Right lobe of liver (tissue), 6 donors: ENCODE results near the gene PDZRN3. TPM values are rescaled to one million over a fixed set of nuclear protein-coding genes. Genes with fewer than 3 reads are reported as not detected.

Experiments used
- ATAC-seq, 4 donors: fragments of 200-7000 bp; cut with Tn5 transposase; one replicate each; pipeline ENCODE4 v1.9.1; 2020; ENCODE audit warnings: mild to moderate bottlenecking in 4 of 4, moderate library complexity in 4 of 4
- DNase-seq, 3 donors: peaks; one replicate each; pipeline ENCODE4 v3.0.0-alpha.2; 2020
- H3K27ac ChIP-seq, 3 donors: fragments of 200-600 bp; one replicate each; pipeline ENCODE4 v1.8.0; 2022
- H3K27me3 ChIP-seq, 2 donors: fragments of 200-600 bp; one replicate each; pipeline ENCODE4 v1.8.0; 2022
- H3K36me3 ChIP-seq, 4 donors: fragments of 200-600 bp; sonication (generic) in 1 of 4; one replicate each; pipeline versions ENCODE4 v1.5.1 to v1.8.0; 2017 to 2022; ENCODE audit warnings: control low read depth in 1 of 4
- H3K4me1 ChIP-seq, 4 donors: fragments of 200-600 bp; sonication (generic) in 1 of 4; one replicate each; pipeline versions ENCODE4 v1.5.1 to v1.8.0; 2017 to 2022; ENCODE audit warnings: control low read depth in 1 of 4
- H3K4me3 ChIP-seq, 3 donors: fragments of 200-600 bp; one replicate each; pipeline ENCODE4 v1.8.0; 2022
- H3K9me3 ChIP-seq, 4 donors: fragments of 200-600 bp; sonication (generic) in 1 of 4; one replicate each; pipeline versions ENCODE4 v1.5.1 to v1.8.0; 2017 to 2022; ENCODE audit warnings: control low read depth in 1 of 4
- CTCF ChIP-seq, 4 donors: fragments of 200-600 bp in 3 of 4; fragments of 450-650 bp in 1 of 4; IDR thresholded peaks; one replicate each; pipeline versions ENCODE4 v1.5.1 to v1.8.0; 2016 to 2022; ENCODE audit warnings: antibody characterized with exemption in 4 of 4, mild to moderate bottlenecking in 2 of 4
- POLR2A ChIP-seq: fragments of 450-650 bp; IDR thresholded peaks from one replicate; pipeline ENCODE4 v1.6.1; 2017; ENCODE audit warnings: antibody characterized with exemption, mild to moderate bottlenecking
- WGBS: methylation state at CpG from one replicate; pipeline ENCODE4 v1.1.6; 2018; ENCODE audit warnings: low coverage, low lambda C conversion rate; ENCODE audit not compliant: insufficient coverage; ENCODE audit errors: missing lambda C conversion rate; 5-methylcytosine and 5-hydroxymethylcytosine counted together
- intact Hi-C, 2 donors: fragments of 100-400 bp; cut with DNase I; formaldehyde crosslinking; loops; one replicate each; pipeline versions ENCODE4 v1.11.2 to v1.14.1; 2022
- total RNA-seq, 6 experiments: library from RNA; depleted of rRNA in 2 of 6; stranded (reverse); fragments of >200 nt in 2 of 6; fragmentation: NEBNext Ultra II Directional in 3 of 6; extraction: Animal tissue kit (Norgen Biotek cat#: 25700) in 3 of 6; gene quantifications; one replicate each; pipeline versions ENCODE4 v1.1.0 to v1.2.4, GENCODE V29; 2016 to 2023
- donor health status: DM: no; HTN: yes; CAD: no.
- donor health status: DM: no; HTN: no; CAD: no.
- donor health status: DM: no; HTN: no; CAD: no.
- donor health status: DM: no; HTN: yes; CAD: no.
- donor health status: DM: no; HTN: yes; CAD: no.

PDZRN3 gene
- total RNA-seq, 6 experiments from 2014 or later, result 0.33 to 2.0 (median 1.1) TPM

DNA sequence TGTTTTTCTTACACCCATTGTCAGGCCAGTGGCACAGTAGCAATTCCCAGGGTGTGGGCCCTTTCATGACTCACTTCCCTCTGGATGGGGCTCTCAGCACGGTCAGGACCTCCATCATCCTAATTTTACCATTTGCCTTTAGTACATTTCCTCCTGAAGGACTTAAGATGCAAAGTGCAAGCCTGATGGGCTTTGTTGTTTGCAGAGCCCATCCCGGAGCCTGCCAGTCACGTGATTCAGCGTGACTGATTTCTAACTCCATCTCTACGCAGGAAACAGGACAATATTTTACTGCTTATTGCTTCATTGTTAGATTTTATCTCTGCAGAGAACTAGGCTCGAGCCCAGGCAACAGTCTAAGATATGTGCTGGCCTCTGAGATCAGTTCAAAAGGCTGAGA, 223.7 kb downstream of the PDZRN3 start:
- no peak overlapping the region for H3K4me3 ChIP-seq
- DNase-seq (no peak), ATAC-seq (no peak)
- peaks cover 0 to 9% (median 0%) of the 10 kb centered on the region in 4 donors for H3K4me1 ChIP-seq
- 45% methylated on average over 6 of the region's 6 CpGs for WGBS
- H3K27ac ChIP-seq, result no peak overlapping the region
- intact Hi-C loops, result no loop called here
- H3K27me3 ChIP-seq, result no peaks in the 10 kb centered on the region
- H3K36me3 ChIP-seq, result no peaks in the 10 kb centered on the region
- TF ChIP-seq POLR2A, result no peak
- no peaks in the 10 kb centered on the region for H3K9me3 ChIP-seq

DNA sequence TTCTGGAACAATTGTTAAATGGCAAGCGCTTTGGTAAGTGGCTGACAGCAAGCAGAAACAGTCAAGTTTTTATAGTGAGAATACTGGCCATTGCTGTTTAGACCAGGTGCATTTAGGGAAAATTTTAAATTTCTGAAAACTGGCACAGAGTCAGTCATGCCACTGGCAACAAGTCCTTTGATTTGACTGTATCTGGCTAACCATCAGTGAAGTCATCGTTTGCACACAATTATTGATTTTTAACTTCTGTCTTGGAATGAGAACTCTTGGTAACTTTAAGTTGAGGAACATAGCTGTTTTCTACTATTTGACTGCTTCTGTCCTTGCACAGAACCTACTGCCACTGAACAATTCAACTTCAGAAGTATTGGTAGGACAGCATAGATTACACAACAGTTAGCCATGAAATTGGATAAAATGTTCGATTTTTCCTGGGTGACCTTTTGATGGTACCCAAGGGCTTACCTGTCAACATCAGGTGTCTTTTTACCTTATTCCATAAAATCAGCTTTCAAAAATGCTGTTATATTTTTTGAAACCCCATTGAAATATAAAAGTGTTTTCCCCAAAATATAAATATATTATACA, 225.0 kb downstream of the PDZRN3 start:
- TF ChIP-seq CTCF (IDR thresholded peaks at IDR 0.05), result no peak
- no peak for TF ChIP-seq POLR2A
- 60% methylated on average over 3 of the region's 3 CpGs for WGBS
- ATAC-seq (peak in 3 of 4 donors; percentile 22 to 65 (median 41)), DNase-seq (no peak)
- H3K27ac ChIP-seq, result no peak overlapping the region
- H3K9me3 ChIP-seq, result no peaks in the 10 kb centered on the region
- H3K36me3 ChIP-seq, result no peaks in the 10 kb centered on the region
- intact Hi-C loops, result no loop called here
- H3K27me3 ChIP-seq, result no peaks in the 10 kb centered on the region
- no peak overlapping the region for H3K4me3 ChIP-seq
- peaks cover 0 to 9% (median 0%) of the 10 kb centered on the region in 4 donors for H3K4me1 ChIP-seq

DNA sequence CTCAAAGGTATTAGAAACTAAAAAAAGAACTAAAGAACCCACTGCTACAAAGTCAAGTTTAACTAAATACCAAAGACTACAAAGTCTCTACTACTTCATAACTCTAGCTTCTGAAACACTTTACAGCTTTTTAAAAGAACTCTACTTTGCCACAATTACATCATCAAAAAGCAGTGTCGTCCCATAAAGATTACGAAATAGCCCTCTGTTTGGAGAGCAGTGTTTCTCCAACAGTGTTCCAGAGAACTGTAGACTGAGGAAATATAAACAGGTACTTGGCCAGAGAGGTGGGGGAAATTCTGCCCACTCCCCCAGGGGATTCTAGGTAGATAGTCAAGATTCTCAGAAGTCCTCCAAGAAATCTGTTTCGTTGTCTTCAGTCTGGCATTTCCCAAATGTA, 225.6 kb downstream of the PDZRN3 start:
- intact Hi-C loops, result no loop called here
- Histone ChIP-seq H3K4me1 (peaks cover 0 to 9% (median 0%) of the 10 kb centered on the region in 4 donors), H3K27me3 (no peaks in the 10 kb centered on the region), H3K36me3 (no peaks in the 10 kb centered on the region), H3K9me3 (no peaks in the 10 kb centered on the region), H3K27ac (no peak overlapping the region), H3K4me3 (no peak overlapping the region)
- WGBS, result 36% methylated on average over 3 of the region's 3 CpGs
- TF ChIP-seq POLR2A, result no peak
- no peak for TF ChIP-seq CTCF (IDR thresholded peaks at IDR 0.05)
- ATAC-seq (peak; percentile 32 to 86 (median 52)), DNase-seq (no peak)

- Histone ChIP-seq H3K4me1 (peaks cover 0 to 9% (median 0%) of the 10 kb centered on the region in 4 donors), H3K27me3 (no peaks in the 10 kb centered on the region), H3K9me3 (no peaks in the 10 kb centered on the region), H3K27ac (no peak overlapping the region), H3K36me3 (no peaks in the 10 kb centered on the region), H3K4me3 (no peak overlapping the region)
- DNase-seq (no peak), ATAC-seq (no peak)
- intact Hi-C loops, result no loop called here
- TF ChIP-seq CTCF (IDR thresholded peaks at IDR 0.05) (no peak), POLR2A (no peak)
- WGBS, result 73% methylated on average over 6 of the region's 8 CpGs
Measured at GRCh38 chr3:73398084-73398483, 226.7 kb downstream of the PDZRN3 start.

GRCh38 chr3:73394240-73394639, 230.5 kb downstream of the PDZRN3 start:
- Histone ChIP-seq H3K27ac (no peak overlapping the region), H3K27me3 (no peaks in the 10 kb centered on the region), H3K9me3 (no peaks in the 10 kb centered on the region), H3K36me3 (no peaks in the 10 kb centered on the region), H3K4me1 (peaks cover 0 to under 1% (median 0%) of the 10 kb centered on the region in 4 donors), H3K4me3 (no peak overlapping the region)
- DNase-seq, result no peak
- WGBS, result 65% methylated on average over 5 of the region's 5 CpGs
- TF ChIP-seq CTCF (IDR thresholded peaks at IDR 0.05) (no peak), POLR2A (no peak)
- intact Hi-C loops, result no loop called here
- ATAC-seq, result no peak
